Stimulated activated effector memory CD8-positive, alpha-beta T cell treated with anti-CD3 and anti-CD28 coated beads, Interleukin-12 subunit alpha, Interleukin-12 subunit beta, amount 100 ng/mL, for 72 hours (primary cell): ENCODE data around the gene IQGAP1.

Experiments used
- ATAC-seq: fragments of 150-1000 bp; cut with Tn5 transposase; 2 replicates; pipeline ENCODE4 v1.10.0; 2021
- DNase-seq, 2 donors: peaks; one replicate each; pipeline ENCODE4 v3.0.0; 2021 to 2022; ENCODE audit warnings: low spot score in 2 of 2
- H3K27ac Mint-ChIP-seq: one replicate; pipeline ENCODE4 v1.8.0; 2022; ENCODE audit warnings: mild to moderate bottlenecking, mixed read lengths
- H3K36me3 Mint-ChIP-seq: one replicate; pipeline ENCODE4 v1.8.0; 2022; ENCODE audit warnings: mild to moderate bottlenecking, mixed read lengths
- H3K4me1 Mint-ChIP-seq: one replicate; pipeline ENCODE4 v1.8.0; 2022; ENCODE audit warnings: mixed read lengths
- H3K4me3 Mint-ChIP-seq: one replicate; pipeline ENCODE4 v1.8.0; 2022; ENCODE audit warnings: mild to moderate bottlenecking, mixed read lengths
- H3K9me3 Mint-ChIP-seq: one replicate; pipeline ENCODE4 v1.8.0; 2022; ENCODE audit warnings: mixed read lengths

Gene IQGAP1

DNA sequence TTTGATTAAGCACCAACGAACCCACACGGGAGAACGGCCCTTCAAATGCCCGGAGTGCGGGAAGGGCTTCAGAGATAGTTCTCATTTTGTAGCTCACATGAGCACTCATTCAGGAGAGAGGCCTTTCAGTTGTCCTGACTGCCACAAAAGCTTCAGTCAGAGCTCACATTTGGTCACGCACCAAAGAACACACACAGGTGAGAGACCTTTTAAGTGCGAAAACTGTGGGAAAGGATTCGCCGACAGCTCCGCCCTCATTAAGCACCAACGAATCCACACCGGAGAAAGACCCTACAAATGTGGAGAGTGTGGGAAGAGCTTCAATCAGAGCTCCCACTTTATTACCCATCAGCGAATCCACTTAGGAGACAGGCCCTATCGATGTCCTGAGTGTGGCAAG, 27.3 kb upstream of the IQGAP1 start:
- Mint-ChIP-seq H3K9me3 (no peaks in the 10 kb centered on the region), H3K36me3 (no peaks in the 10 kb centered on the region), H3K4me1 (peaks cover 30% of the 10 kb centered on the region), H3K4me3 (no peak overlapping the region), H3K27ac (peak overlapping the region; percentile 56)
- ATAC-seq (no peak), DNase-seq (no peak)

DNA sequence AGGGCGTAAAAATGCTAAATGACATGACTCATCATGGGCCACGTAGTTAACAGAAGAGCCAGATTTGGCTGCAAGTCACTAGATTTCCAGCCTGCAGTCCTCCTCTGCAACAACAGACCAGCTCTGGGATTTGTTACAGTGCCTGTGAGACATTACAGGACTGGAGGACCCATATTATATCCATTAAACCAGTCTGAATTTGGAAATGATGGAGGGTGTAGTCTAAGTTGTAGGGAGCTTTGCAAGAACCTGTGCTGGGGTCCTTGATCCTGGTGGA, 25.2 kb upstream of the IQGAP1 start:
- Mint-ChIP-seq H3K4me3 (no peak overlapping the region), H3K27ac (peak overlapping the region; percentile 48), H3K36me3 (no peaks in the 10 kb centered on the region), H3K4me1 (peaks cover 30% of the 10 kb centered on the region), H3K9me3 (no peaks in the 10 kb centered on the region)
- ATAC-seq (no peak), DNase-seq (no peak)

DNA sequence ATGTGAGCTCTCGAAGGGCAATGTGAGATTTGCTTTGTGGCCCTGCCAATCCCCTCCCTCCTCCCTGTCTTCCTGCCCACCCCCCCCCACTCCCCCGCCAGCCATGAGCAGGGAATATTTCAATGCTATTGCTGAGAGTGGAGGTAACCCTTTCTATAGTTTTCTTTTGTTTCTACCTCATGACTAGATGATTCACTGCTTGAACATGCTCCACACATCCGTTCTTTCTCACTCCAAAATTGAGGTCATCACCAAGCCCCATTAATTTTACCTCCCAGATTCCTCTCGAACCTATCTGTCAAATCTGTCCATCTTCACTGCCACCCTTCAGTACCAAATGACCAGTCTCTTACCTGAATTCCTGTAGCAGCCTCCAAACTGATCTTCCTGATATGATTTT, 23.8 kb upstream of the IQGAP1 start:
- H3K4me3 Mint-ChIP-seq = no peak overlapping the region
- H3K4me1 Mint-ChIP-seq = peaks cover 30% of the 10 kb centered on the region
- no peak for ATAC-seq
- H3K9me3 Mint-ChIP-seq = no peaks in the 10 kb centered on the region
- no peaks in the 10 kb centered on the region for H3K36me3 Mint-ChIP-seq
- DNase-seq = no peak
- no peak overlapping the region for H3K27ac Mint-ChIP-seq

DNA sequence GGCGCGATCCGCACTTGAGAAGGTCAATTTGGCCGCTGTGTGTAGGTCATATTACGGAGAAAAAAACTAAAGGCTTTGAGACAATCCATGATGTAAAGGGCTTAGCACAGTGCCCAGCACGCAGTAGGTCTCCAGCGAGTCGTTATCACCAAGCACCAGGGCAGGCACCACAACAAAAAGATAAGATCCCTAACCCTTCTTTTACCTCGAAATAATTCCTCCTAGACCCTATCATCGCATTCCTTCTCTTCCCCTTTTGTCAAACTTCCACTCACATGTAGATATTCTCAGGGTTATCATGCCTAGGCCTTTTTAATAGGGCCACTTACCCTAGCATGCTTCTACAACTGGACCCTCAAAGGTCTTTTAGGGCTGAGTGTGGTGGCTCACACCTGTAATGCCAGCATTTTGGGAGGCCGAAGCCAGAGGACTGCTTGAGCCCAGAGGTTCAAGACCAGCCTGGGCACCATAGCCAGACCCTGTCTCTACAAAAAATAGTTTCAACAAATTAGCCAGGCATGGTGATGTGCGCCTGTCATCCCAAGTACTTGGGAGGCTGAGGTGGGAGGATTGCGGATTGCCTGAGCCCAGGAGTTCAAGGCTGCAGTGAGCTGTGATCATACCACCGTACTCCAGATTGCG, 22.5 kb upstream of the IQGAP1 start:
- H3K9me3 Mint-ChIP-seq = no peaks in the 10 kb centered on the region
- no peak overlapping the region for H3K27ac Mint-ChIP-seq
- no peak overlapping the region for H3K4me3 Mint-ChIP-seq
- no peak for ATAC-seq
- no peak for DNase-seq
- peaks cover 30% of the 10 kb centered on the region for H3K4me1 Mint-ChIP-seq
- no peaks in the 10 kb centered on the region for H3K36me3 Mint-ChIP-seq

DNA sequence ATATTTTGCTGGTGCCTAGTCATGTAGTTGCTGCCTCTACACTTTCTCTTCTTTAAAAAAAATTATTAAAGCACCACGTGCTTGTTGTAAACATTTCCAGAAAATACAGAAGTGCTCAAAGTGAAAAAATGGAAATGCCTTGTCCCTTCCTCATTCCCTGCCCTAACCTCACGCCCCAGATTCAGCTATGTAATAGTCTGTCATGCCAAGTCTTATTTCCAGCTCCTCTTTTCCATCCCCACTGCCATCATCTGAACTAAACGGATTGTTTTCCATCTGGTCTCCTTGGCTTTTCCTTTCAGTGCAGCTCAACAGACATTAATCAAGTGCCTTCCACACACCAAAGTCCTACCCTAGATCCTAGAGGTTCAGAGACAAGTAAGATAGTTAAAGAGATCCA, 20.5 kb upstream of the IQGAP1 start:
- no peak overlapping the region for H3K4me3 Mint-ChIP-seq
- H3K27ac Mint-ChIP-seq = no peak overlapping the region
- no peak for ATAC-seq
- DNase-seq = no peak
- H3K36me3 Mint-ChIP-seq = no peaks in the 10 kb centered on the region
- no peaks in the 10 kb centered on the region for H3K9me3 Mint-ChIP-seq
- peaks cover 18% of the 10 kb centered on the region for H3K4me1 Mint-ChIP-seq

DNA sequence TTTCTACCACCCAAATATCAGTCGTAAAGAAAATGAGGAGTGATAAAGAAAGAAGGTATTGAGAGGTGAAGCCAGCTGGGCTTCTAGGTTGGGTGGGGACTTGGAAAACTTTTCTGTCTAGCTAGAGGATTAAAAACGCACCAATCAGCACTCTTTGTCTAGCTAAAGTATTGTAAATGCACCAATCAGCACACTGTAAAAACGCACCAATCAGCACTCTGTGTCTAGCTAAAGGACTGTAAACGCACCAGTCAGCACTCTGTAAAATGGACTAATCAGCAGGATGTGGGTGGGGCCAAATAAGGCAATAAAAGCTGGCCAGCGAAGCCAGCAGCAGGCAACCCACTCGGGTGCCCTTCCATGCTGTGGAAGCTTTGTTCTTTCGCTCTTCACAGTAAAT, 13.0 kb upstream of the IQGAP1 start:
- ATAC-seq (no peak), DNase-seq (no peak)
- Mint-ChIP-seq H3K36me3 (peaks cover 6% of the 10 kb centered on the region), H3K4me3 (no peak overlapping the region), H3K9me3 (peaks cover 4% of the 10 kb centered on the region), H3K27ac (no peak overlapping the region), H3K4me1 (peaks cover 25% of the 10 kb centered on the region)

DNA sequence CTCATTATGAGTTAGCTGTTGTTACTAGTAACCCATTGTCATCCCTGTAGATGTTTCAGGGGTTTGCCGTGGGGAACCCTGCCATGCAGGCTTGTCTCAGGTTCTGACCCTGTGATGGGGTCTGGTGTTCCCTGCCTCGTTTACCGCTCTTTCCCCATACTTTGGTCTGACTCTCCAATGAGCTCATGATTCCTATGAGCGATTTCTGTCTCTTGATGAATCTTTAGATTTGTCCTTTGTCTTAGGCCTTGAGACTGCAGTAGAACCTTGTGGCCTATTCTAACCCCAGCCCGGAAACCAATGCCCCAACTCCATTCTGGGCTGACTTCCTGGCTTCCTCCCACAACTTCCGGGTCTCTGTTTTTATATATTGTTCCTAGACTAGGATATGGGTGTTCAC, 11.3 kb upstream of the IQGAP1 start:
- H3K4me1 Mint-ChIP-seq = peaks cover 31% of the 10 kb centered on the region

DNA sequence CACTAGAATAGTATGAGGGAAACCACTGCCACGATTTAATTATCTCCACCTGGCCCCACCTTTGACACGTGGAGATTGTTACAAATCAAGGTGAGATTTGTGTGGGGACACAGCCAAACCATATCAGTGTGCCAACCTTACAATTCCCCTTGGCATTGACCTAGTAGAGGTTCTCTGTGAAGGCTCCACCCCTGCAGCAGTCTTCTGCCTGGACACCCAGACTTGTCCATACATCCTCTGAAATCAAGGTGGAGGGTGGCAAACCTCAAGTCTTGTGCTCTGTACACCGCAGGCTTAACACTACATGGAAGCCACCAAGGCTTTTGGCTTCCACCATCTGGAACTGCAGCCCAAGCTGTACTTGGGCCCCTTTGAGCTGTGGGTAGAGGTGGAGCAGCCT, 8.8 kb upstream of the IQGAP1 start:
- peaks cover 4% of the 10 kb centered on the region for H3K9me3 Mint-ChIP-seq
- peaks cover 31% of the 10 kb centered on the region for H3K4me1 Mint-ChIP-seq
- no peak overlapping the region for H3K4me3 Mint-ChIP-seq
- DNase-seq (no peak), ATAC-seq (no peak)
- H3K36me3 Mint-ChIP-seq = peaks cover 6% of the 10 kb centered on the region
- no peak overlapping the region for H3K27ac Mint-ChIP-seq

More for the DNA sequence above, 11.3 kb upstream of the IQGAP1 start:
- Mint-ChIP-seq H3K4me3 (peak overlapping the region; percentile 56), H3K27ac (peak overlapping the region; percentile 96), H3K9me3 (peaks cover 4% of the 10 kb centered on the region), H3K36me3 (peaks cover 6% of the 10 kb centered on the region)
- DNase-seq (peak; percentile 34 to 77), ATAC-seq (peak; percentile 95)

DNA sequence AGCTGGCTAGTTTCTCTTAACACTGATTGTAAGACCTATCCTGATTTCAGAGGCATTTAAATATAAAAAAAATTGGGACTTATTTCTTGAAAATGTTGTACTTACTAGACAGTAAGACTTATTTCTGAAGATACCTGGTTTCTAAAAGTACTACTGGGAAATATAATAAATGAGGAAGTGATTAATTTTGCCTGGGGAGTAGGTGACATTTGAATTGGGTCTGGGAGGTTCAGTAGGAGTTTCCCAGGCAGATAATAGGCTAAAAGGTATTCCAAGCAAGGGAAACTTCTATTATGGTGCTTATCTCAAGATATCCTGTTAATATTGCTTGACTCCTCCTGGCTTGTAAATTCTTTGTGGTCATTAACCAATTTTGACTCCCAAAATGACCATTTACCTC, 6.5 kb upstream of the IQGAP1 start:
- no peak for ATAC-seq
- H3K27ac Mint-ChIP-seq = no peak overlapping the region
- H3K4me3 Mint-ChIP-seq = no peak overlapping the region
- peaks cover 6% of the 10 kb centered on the region for H3K36me3 Mint-ChIP-seq
- DNase-seq = no peak
- H3K4me1 Mint-ChIP-seq = peaks cover 22% of the 10 kb centered on the region
- peaks cover 4% of the 10 kb centered on the region for H3K9me3 Mint-ChIP-seq

DNA sequence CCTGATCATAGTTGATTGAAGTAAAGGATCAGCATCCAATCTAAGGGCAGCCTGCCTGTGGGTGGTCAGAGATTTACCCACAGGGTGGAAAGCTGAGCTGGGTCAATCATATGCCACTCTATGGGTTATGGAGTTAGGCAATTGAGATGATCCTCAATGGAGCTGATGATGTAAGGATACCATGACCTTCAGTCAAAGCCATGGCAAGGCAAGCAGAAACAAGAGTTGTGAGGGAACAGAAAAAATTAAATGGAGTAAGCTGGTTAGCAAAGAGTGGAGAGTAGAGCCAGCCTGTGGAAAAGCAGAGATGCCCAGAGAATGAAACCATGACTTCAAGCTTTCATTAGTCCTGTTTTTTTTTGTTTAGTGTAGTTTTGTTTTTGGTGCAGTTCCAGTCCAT, 5.7 kb upstream of the IQGAP1 start:
- ATAC-seq (no peak), DNase-seq (no peak)
- Mint-ChIP-seq H3K27ac (no peak overlapping the region), H3K36me3 (no peaks in the 10 kb centered on the region), H3K9me3 (peaks cover 4% of the 10 kb centered on the region), H3K4me3 (no peak overlapping the region), H3K4me1 (peaks cover 17% of the 10 kb centered on the region)

DNA sequence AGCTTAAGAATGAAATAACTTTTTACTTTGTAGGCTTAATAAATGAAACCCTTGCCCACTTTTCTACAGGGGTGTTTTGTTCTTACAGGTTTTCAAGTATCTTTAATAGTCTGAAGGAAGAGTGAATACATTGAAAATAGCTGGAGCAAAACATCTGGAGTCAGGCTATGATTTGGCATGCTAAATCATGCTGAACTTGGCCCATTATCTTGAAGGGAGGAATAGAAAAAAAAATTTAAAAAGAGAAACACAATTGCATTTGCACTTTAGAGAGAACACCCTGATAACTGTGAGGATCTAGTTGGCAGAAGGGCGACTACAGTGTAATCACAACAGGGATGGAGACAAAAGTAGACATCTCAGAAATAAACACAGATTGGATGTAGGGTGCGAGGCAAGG, 1.8 kb upstream of the IQGAP1 start:
- H3K9me3 Mint-ChIP-seq = no peaks in the 10 kb centered on the region
- ATAC-seq = no peak
- peak overlapping the region; percentile 86 for H3K4me3 Mint-ChIP-seq
- H3K4me1 Mint-ChIP-seq = peaks cover 30% of the 10 kb centered on the region
- H3K27ac Mint-ChIP-seq = peak overlapping the region; percentile 29
- peaks cover 26% of the 10 kb centered on the region for H3K36me3 Mint-ChIP-seq
- no peak for DNase-seq

DNA sequence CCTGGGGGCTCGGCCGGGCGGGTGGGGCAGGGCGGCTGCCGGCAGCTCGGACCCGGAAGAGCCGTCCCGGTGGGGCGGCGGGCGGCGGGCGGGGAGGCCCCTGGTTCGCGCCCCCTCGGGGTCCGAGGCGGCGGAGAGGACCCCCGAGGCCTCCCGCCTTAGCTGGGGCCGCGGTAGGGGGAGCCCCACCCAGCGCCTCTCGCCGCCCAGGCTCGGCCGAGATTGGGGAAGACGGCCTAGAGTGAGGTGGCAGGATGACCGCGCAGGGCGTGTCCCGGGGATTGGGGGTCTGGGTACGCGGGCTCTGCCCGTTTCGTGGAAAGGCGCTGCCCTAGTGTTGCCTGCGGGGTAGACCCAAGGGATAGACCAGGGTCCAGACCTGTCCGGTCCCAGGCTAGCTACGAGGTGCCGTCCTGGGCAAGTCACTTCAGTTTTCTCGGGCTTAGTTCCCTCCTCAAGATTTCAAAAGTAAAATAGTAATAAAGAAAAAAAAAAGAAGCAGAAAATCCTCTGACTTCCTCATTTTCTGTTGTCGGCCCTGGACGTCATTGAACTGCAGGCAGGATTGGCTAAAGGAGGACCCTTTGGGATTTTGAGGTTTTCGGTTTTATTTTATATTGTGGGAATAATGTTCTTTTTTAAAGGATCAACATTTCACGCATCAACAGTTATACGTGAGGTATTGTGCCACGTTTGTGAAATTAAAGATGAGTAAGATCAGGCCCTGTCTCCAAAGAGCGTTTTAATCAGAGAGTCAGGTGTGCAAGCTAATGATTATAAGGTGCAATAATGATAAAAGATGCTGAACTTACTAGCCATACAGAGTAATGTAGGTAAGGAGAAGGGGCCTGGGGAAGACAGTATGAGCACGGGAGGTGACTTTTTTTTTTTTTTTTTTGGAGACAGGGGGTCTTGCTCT, 679 bp downstream of the IQGAP1 start:
- peaks cover 50% of the 10 kb centered on the region for H3K4me1 Mint-ChIP-seq
- peaks cover 51% of the 10 kb centered on the region for H3K36me3 Mint-ChIP-seq
- H3K4me3 Mint-ChIP-seq = peak overlapping the region; percentile 86
- ATAC-seq (peak; percentile 78), DNase-seq (peak; percentile 55 to 84)
- H3K9me3 Mint-ChIP-seq = no peaks in the 10 kb centered on the region
- peak overlapping the region; percentile 94 for H3K27ac Mint-ChIP-seq

DNA sequence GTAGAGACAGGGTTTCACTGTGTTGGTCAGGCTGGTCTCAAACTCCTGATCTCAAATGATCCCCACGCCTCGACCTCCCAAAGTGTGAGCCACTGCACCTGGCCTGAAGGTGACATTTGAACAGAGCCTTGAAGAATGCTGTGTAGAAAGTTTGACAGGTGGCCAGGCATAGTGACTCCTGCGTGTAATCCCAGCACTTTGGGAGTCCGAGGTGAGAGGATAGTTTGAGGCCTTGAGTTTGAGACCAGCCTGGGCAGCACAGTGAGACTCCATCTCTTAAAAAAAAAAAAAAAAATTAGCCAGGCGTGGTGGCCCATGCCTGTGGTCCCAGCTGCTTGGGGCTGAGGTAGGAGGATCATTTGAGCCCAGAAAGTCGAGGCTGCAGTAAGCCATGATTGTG, 1.5 kb downstream of the IQGAP1 start:
- Mint-ChIP-seq H3K9me3 (no peaks in the 10 kb centered on the region), H3K4me3 (peak overlapping the region; percentile 86), H3K4me1 (peaks cover 54% of the 10 kb centered on the region), H3K27ac (peak overlapping the region; percentile 94), H3K36me3 (peaks cover 57% of the 10 kb centered on the region)
- DNase-seq = no peak
- no peak for ATAC-seq

DNA sequence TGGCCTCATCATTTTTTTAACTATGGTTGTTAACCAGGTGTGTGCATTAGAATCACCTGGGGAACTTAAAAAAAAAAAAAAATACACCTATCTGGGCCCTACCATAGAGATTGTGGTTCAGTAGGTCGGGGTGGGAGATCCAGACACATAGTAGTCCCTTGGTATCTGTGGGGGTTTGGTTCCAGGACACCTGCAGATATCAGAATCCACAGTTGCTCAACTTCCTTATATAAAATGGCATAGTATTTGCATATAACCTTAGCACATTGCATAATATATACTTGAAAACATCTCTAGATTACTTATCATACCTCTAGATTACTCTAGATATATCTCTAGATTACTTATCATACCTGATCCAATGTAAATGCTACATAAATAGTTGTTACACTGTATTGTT, 5.0 kb downstream of the IQGAP1 start:
- ATAC-seq (no peak), DNase-seq (no peak)
- Mint-ChIP-seq H3K9me3 (no peaks in the 10 kb centered on the region), H3K4me1 (peaks cover 68% of the 10 kb centered on the region), H3K4me3 (no peak overlapping the region), H3K27ac (no peak overlapping the region), H3K36me3 (peaks cover 82% of the 10 kb centered on the region)

DNA sequence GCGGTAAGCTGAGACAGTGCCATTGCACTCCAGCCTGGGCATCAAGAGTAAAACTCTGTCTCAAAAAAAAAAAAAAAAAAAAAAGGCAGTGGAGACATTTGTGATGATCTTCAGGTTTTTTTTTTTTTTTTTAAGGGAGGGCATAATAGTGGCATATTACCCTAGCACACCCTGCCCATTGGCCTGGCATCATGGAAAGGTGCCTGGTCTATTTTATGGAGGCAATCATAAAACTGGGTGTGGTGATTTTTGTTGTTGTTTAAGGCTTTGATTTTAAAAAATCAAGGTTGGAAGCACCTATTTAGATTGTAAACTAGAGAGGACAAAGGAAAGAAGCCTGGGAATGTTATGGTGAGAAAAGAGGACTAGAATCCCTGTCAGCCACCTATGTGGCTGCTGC, 6.0 kb downstream of the IQGAP1 start:
- Mint-ChIP-seq H3K27ac (no peak overlapping the region), H3K4me1 (peaks cover 67% of the 10 kb centered on the region), H3K4me3 (no peak overlapping the region), H3K36me3 (peaks cover 81% of the 10 kb centered on the region), H3K9me3 (no peaks in the 10 kb centered on the region)
- ATAC-seq (no peak), DNase-seq (no peak)

DNA sequence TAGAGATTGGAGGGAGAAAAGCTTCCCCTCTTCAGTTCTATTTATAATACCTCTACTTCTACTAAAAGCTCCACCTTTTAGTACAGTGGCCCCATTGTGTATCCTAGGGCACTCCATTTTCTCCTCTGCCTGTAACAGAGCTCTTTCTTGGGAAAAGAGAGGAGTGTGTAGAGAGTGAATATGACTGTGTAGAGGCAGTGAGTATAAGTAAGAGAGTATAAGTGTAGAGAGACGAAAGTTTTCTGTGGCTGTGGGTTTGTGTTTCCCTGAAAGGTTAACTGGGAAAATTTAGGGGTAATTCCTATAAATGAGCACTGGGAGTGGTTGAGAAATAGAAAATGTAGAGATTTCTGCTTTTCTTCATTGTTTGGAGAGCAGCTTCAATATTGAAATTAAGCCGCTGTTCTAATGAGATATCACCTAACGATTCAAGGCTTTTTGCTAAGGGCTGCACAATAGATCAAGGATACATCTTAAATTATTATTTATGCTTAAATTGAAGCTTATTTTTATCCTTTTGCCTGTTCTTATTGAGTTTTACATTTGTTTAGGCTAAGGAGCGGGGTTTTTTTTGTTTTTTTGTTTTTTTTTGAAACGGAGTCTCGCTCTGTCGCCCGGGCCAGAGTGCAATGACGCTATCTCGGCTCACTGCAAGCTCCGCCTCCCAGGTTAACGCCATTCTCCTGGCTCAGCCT, 6.9 kb downstream of the IQGAP1 start:
- ATAC-seq (no peak), DNase-seq (no peak)
- Mint-ChIP-seq H3K9me3 (no peaks in the 10 kb centered on the region), H3K36me3 (peaks cover 79% of the 10 kb centered on the region), H3K4me3 (no peak overlapping the region), H3K4me1 (peaks cover 66% of the 10 kb centered on the region), H3K27ac (peak overlapping the region; percentile 43)
